ENCODE measurements around the gene LBP. TPM values are rescaled to one million over a fixed set of nuclear protein-coding genes. Genes with fewer than 3 reads are reported as not detected.

LBP gene
- polyA plus RNA-seq (not detected in 2 replicates), polyA minus RNA-seq (not detected in 2 replicates)

GRCh38 chr20:38346247-38346651 is at the start of gene LBP:
Gene LBP, plus strand, starts transcription at chr20:38346482. Its CDS starts 35 bp downstream, at chr20:38346517.
- no peak within 1 kb of the TSS for H3K27ac ChIP-seq (ENCODE audit: low read length)
- H3K27me3 ChIP-seq (ENCODE audit: insufficient read depth, low read depth, low read length), result no peaks in the 10 kb centered on the region
- H2AFZ ChIP-seq (ENCODE audit: low read depth, low read length), result no peak within 1 kb of the TSS
- H3F3A ChIP-seq (ENCODE audit: insufficient read depth, low read length, poor library complexity, severe bottlenecking), result no peaks in the 10 kb centered on the region
- H3K36me3 ChIP-seq (ENCODE audit: insufficient read depth, low read length), result no peaks in the 10 kb centered on the region
- no peaks in the 10 kb centered on the region for H3K9me2 ChIP-seq (ENCODE audit: insufficient read depth, low read length)
- TF ChIP-seq EZH2 (IDR thresholded peaks at IDR 0.05; ENCODE audit: borderline replicate concordance, insufficient read depth, low read length, poor library complexity, severe bottlenecking) (no peak), REST (IDR thresholded peaks at IDR 0.05; ENCODE audit: borderline replicate concordance) (no peak), MXI1 (conservative IDR thresholded peaks at IDR 0.05; ENCODE audit: poor library complexity, severe bottlenecking) (no peak), RAD21 (conservative IDR thresholded peaks at IDR 0.05) (no peak), SMC3 (conservative IDR thresholded peaks at IDR 0.05; ENCODE audit: poor library complexity) (no peak), EP300 (conservative IDR thresholded peaks at IDR 0.05; ENCODE audit: poor library complexity, severe bottlenecking) (no peak), CTCF (IDR thresholded peaks at IDR 0.05; ENCODE audit: poor library complexity, severe bottlenecking) (no peak), TAF1 (IDR thresholded peaks at IDR 0.05; ENCODE audit: low read depth) (no peak), POLR2AphosphoS5 (IDR thresholded peaks at IDR 0.05) (no peak)
- no peaks in the 10 kb centered on the region for H4K20me1 ChIP-seq (ENCODE audit: insufficient read depth)
- no peak within 1 kb of the TSS for H3K4me2 ChIP-seq (ENCODE audit: low read length)
- no peak within 1 kb of the TSS for H3K4me3 ChIP-seq (ENCODE audit: low read length)
- no peaks in the 10 kb centered on the region for H3K9me3 ChIP-seq (ENCODE audit: low read length)
- no peaks in the 10 kb centered on the region for H3K79me2 ChIP-seq (replicated peaks; ENCODE audit: insufficient read depth, low read length)
- H3K9ac ChIP-seq (ENCODE audit: low read length), result no peak within 1 kb of the TSS

- no peak overlapping the region for H2AFZ ChIP-seq (ENCODE audit: low read depth, low read length)
- H3F3A ChIP-seq (ENCODE audit: insufficient read depth, low read length, poor library complexity, severe bottlenecking), result no peaks in the 10 kb centered on the region
- no peak overlapping the region for H3K27ac ChIP-seq (ENCODE audit: low read length)
- TF ChIP-seq SMC3 (conservative IDR thresholded peaks at IDR 0.05; ENCODE audit: poor library complexity), result no peak
- no peak for TF ChIP-seq REST (IDR thresholded peaks at IDR 0.05; ENCODE audit: borderline replicate concordance)
- no peak for TF ChIP-seq MXI1 (conservative IDR thresholded peaks at IDR 0.05; ENCODE audit: poor library complexity, severe bottlenecking)
- TF ChIP-seq EZH2 (IDR thresholded peaks at IDR 0.05; ENCODE audit: borderline replicate concordance, insufficient read depth, low read length, poor library complexity, severe bottlenecking), result no peak
- H3K9me3 ChIP-seq (ENCODE audit: low read length), result no peaks in the 10 kb centered on the region
- H4K20me1 ChIP-seq (ENCODE audit: insufficient read depth), result no peaks in the 10 kb centered on the region
- H3K4me3 ChIP-seq (ENCODE audit: low read length), result no peak overlapping the region
- no peak overlapping the region for H3K4me2 ChIP-seq (ENCODE audit: low read length)
- no peaks in the 10 kb centered on the region for H3K36me3 ChIP-seq (ENCODE audit: insufficient read depth, low read length)
- H3K79me2 ChIP-seq (replicated peaks; ENCODE audit: insufficient read depth, low read length), result no peaks in the 10 kb centered on the region
- H3K9me2 ChIP-seq (ENCODE audit: insufficient read depth, low read length), result no peaks in the 10 kb centered on the region
- H3K9ac ChIP-seq (ENCODE audit: low read length), result no peak overlapping the region
- no peaks in the 10 kb centered on the region for H3K27me3 ChIP-seq (ENCODE audit: insufficient read depth, low read depth, low read length)
Measured at GRCh38 chr20:38297916-38298674, 48.2 kb upstream of the LBP start.

Data from neural cell (in vitro differentiated cells).